GM21529 (cell line): ENCODE data around the gene ADGRF3.
A peak's percentile ranks its signal among the peaks of the same experiment; 100 is the strongest.
"Not testable (repeated sequence)": the region's sequence is repeated elsewhere in the genome, so short reads cannot be mapped to it uniquely, and the experiment has no call there.

ENCODE experiments used
- ATAC-seq: cut with Tn5 transposase; IDR thresholded peaks from one replicate; pipeline ENCODE4 v1.9.1; 2021; ENCODE audit not compliant: unreplicated experiment

Gene ADGRF3

GRCh38 chr2:26281226-26281625 lies 65.4 kb downstream of the ADGRF3 start:
- no peak for ATAC-seq

GRCh38 chr2:26279886-26280285 lies 66.7 kb downstream of the ADGRF3 start:
- no peak for ATAC-seq

- no peak for ATAC-seq
Observed at GRCh38 chr2:26276484-26277227, 69.9 kb downstream of the ADGRF3 start.

- no peak for ATAC-seq
Observed at GRCh38 chr2:26274058-26274613, 72.5 kb downstream of the ADGRF3 start.

GRCh38 chr2:26273501-26273900 lies 73.1 kb downstream of the ADGRF3 start:
- ATAC-seq, result no peak

- peak; percentile 63 for ATAC-seq
Observed at GRCh38 chr2:26270373-26270772, 76.2 kb downstream of the ADGRF3 start.

- ATAC-seq, result no peak
Observed at GRCh38 chr2:26269571-26270158, 76.9 kb downstream of the ADGRF3 start.

- not testable (repeated sequence) for ATAC-seq
Observed at GRCh38 chr2:26268670-26269385, 77.8 kb downstream of the ADGRF3 start.

- ATAC-seq, result no peak
Observed at GRCh38 chr2:26268213-26268612, 78.4 kb downstream of the ADGRF3 start.

- ATAC-seq, result not testable (repeated sequence)
Observed at GRCh38 chr2:26258836-26259235, 87.8 kb downstream of the ADGRF3 start.
